GM18867 (cell line): Measurements from ENCODE around the gene C1orf232.

ENCODE experiments used
- ATAC-seq: cut with Tn5 transposase; IDR thresholded peaks from one replicate; pipeline ENCODE4 v1.9.1; 2021; ENCODE audit warnings: mild to moderate bottlenecking, moderate library complexity; ENCODE audit not compliant: unreplicated experiment

C1orf232 gene

DNA sequence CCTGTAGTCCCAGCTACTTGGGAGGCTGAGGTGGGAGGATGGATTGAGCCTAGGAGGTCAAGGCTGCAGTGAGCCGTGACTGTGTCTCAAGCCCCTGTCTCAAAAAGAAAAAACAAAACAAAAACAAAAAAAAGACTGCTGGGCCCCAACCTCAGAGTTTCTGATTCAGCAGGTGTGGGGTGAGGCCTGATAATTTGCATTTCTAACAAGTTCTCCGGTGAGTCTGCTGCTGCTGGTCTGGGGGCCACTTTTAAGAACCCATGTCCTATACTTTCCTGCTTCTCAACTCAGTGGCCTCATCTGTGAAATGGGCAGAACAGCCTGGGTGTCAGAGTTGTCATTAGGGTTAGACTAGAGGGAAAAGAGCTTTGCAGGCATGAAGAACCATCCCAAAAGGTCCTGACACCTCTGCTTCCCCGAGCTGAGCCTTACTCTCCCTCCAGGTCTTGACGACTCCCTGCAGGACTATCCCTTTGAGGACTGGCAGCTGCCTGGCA, 11.3 kb upstream of the C1orf232 start:
- ATAC-seq, result no peak

DNA sequence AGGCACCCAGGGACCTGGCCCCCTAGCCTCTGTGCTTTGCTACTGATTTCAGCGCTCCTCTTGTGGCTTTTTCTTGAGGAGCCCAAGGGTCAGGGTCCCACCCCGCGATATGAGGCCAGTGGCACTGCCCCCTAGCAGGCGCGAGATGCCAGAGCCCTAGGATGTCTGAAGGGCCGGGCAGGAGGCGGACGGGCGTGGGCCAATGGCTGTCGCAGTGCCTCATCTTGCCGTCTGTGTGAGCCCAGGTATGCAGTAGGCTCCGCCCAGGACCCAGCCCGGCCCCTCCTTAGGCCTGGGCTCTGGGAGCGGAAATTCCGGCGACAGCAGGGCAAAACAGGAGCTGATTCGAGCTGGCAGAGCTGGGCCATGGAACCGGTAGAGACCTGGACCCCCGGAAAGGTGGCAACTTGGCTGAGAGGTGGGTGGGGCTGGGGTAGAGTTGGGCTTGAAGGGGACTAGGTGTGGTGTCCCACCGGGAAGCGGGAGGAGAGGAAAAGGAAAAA, 8.5 kb upstream of the C1orf232 start, which contains the start of gene CNKSR1:
Gene CNKSR1, plus strand, starts transcription at position 310 of the 503 bp plus-strand sequence. Its CDS starts 57 bp downstream, at position 367.
- no peak for ATAC-seq

DNA sequence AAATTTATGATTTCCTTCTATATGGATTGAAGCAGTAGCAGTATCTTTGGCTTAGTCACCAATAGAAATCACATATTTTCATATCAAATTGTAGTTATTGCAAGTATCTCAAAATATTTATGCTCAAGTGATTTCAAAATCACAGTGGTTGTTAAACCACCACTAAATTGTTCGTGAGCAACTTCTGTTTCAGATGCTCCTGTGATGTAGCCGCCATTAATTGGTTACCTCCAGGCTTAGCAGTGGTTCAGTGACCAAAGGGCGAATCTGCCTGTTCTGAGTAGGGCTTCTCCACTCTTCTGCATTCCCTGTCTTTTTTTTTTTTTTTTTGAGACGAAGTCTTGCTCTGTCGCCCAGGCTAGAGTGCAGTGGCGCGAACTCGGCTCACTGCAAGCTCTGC, 6.6 kb upstream of the C1orf232 start:
- no peak for ATAC-seq

DNA sequence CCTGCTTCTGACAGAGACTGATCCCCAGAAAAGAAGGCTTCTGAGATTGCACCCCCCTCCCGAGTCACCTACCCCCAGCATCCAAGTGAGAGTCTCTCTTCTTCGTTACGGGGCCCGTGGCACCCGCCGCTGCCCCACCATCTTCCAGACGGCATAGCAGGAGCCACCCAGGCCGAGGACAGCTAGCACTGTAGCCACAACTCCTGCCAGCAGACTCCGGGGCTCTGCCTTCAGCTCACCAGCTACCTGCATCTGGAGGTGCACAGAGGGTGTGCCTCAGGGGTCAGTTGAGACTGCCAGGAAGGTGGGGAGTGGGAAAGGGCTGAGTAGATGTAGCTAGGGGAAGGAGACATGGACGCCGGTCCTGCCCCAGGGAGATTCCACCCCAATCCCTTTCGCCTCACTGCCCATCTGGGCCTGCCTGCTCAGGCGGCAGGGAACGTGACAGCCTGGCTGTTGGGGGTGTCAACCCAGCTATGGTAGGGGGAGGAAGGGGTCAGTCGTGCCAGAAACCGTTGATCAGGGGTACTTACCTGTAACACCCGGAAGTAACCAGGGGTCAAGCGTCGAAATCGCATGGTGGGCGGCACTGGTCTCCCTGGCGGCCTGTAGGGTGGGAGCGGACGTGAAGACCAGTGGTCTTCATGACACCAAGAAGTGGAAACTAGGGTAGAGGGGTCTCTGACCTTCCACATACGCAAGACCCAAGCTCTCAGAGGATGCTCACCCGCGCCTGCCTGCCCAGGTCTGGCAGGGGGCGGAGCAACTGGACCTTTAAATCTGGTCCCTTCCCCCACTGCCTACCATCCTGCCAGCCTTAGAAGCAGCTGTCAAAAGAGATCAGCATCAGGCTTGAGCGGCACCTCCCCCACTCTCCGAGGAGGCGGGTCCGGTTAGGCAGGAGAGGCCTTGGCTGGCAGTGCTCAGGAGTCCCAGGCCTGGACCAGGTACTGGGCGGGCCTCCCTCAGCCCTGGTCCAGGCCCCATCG, 2.6 kb upstream of the C1orf232 start, which contains the start of gene ZNF593OS:
Gene ZNF593OS, minus strand, starts transcription at position 749 of the 989 bp plus-strand sequence. Its CDS starts 171 bp downstream, at position 578.
- no peak for ATAC-seq

DNA sequence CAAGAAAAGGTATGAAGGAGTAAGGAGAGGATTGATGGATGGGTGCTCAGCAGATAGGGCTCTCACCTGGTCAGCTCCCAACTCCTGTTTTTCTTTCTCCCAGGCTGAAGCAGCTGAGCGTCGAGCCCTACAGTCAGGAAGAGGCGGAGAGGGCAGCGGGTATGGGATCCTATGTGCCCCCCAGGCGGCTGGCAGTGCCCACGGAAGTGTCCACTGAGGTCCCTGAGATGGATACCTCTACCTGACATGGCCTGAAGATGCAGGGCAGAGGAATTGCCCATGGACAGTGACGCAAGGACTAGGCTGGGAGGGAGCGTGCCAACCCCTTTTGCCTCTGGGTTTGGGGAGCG, 1.7 kb upstream of the C1orf232 start:
- ATAC-seq, result no peak

DNA sequence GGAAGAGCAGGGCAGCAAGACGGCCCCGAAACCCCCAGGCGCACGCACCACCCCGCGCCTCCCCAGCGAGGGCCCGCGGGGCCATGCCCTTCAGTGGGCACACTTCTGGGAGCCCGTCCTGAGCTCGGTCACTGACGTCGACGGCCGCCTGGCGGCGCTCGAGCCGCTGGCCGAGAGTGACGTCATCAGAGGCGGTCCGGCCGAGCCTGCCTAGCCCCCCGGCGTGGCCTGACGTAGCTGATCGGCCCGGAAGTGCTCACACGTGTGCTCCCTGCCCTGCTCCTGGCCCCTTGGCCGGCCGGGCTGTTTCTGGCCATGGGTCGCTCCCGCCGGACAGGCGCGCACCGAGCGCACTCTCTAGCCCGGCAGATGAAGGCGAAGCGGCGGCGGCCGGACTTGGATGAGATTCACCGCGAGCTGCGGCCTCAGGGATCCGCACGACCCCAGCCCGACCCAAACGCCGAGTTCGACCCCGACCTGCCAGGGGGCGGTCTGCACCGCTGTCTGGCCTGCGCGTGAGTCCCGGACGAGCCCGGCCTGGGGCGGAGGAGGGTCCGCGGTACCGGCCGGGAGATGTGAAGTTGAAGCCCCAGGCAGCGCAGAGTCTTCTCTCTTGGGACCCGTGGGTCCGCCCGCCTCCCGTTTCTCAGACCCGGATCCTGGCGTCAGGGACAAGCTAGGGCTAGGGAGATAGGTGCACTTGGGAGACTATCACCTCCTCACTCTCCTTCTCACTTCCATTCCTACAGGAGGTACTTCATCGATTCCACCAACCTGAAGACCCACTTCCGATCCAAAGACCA, 1.1 kb upstream of the C1orf232 start, which contains the start of gene ZNF593:
Gene ZNF593, plus strand, starts transcription at position 240 of the 803 bp plus-strand sequence. Its CDS starts 76 bp downstream, at position 316.
- peak; percentile 81 for ATAC-seq

DNA sequence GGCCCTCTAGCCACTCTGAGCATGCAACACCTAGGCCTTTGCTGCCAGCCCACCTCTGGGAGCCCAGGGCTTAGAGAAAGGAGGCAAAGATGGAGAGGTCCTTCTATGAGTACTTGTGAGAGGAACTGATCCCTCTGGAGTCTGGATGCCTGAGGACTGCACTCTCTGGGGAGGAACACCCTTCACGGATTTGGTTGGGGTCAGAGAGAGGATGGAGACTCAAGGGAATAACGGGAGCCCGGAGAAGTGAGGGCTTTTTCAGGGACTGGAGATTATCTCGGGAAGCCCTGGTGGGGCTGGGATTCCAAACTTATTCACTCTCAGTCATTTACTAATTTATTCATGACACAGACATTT, 413 bp upstream of the C1orf232 start:
- ATAC-seq, result no peak

DNA sequence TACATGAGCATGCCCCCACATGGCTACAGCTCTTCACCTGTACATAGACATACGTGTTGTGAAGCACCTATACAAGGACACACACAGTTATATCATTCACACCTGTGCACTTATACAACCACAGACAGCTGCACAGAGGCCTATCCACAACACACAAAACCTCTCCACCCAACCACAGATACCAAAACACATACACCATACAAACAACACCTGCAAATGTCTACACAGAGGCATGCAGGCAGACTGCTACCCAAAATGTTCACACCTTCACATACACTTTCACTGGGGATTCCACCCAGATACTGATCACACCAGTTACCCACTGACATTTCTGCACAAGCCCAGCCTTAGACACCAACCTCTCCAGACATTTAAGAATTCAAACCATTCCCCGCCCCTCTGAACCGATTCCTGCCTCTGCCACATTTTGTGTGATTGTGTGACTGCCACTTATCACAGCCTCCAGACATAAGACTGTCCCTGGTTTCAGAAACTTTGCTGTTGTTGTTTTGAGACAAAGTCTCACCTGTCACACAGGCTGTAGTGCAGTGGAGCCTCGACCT, 2.0 kb downstream of the C1orf232 start:
- no peak for ATAC-seq

DNA sequence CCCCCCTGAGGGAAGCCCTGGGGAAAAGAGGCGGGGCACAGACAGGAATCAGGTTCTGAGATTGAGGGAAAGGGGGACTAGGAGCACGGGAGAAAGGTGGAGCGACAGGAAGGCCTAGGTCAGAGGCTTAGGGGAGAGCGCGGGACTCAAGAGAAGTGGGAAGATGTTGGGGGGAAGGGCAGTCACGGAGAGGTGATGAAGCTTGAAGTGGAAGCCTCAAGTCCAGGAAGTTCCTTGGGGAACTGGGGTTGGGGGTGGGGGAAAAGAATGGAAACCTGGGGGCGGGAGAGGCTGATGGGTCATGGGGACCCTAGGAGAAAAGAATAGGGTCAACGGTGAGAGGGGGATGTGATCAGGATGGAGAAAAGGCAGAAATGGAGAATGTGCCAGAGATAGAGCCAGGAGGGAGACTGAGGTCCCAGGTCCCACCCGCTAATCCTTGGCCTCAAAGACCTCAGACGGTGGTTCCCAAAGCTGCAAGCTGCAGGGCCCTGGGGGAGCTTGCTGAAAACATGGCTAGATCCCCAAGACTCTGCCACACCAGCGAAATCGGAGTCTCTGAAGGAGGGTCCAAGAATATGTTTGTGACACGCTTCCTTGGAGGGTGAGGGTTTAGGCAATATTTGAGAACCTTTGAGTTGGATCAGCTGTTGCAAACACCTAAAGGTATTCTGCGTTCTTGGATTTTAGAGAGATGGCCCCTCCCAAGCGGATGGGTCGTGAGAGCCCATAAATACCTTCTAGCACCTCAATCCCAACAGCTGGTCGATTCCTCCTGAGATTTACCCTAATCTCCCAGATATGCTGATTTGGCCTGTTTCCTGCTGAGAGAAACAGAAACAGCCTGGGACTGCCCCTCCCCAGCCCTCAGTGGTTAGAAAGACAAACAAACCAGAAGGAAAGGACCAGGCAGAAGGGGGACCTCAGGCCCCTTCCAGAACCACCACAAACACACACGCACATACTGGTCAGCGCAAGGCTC, 3.6 kb downstream of the C1orf232 start:
- no peak for ATAC-seq

DNA sequence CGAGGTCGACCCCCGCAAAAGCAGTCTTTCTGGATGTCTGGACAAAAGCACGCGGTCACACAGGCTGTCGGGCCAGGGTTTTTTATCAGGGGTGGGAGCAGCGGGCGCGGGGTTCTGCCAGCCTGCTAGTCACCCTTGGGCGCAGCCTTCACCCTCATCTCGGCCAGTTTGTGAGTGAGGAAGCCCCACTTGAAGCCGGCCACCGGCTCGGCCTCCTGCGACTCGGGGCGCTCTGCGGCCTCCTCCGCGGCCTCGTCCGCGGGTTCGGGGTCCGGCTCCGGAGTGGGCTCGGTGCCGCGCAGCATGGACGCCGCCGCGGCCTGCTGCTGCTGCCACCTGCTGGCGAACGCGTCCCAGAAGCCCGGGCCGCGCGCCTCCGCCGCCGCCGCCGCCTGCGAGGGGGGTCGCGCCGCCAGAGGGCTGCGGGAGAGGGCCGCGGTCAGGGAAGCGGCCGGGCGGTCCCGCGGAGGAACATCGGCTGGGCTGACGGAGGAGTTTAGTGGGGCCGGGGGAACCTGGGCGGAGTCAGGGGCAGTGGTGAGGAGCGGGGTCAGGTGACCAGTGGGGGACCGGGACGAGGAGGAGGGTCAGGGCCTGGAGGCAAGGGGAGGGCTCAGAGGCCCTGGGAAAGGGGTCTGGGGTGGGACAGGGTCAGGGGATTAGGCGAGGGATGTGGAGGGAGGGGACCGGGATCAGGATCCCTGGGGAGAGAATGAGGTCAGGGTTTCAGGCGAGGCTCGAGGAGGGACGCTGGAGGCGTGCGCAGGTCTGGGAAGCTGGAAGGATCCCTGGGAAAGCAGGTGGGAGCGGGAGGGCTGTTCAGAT, 4.5 kb downstream of the C1orf232 start:
- no peak for ATAC-seq

DNA sequence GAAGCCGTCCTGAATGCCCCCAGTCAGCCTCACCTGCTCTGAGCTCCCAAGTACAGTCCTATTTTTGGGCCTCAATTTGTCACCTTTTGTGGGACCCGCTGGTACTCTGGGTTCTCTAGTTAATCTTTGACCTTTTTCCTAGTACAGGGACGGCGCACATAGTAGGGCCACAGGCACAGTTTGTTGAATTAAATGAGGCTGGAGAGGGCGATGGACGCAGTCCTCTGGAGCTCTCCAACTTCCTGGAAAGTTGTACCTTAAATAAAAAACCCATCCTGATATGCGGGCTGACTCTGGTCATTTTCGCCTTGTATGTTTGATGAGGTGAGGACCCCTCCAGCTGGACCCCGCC, 5.1 kb downstream of the C1orf232 start:
- no peak for ATAC-seq

DNA sequence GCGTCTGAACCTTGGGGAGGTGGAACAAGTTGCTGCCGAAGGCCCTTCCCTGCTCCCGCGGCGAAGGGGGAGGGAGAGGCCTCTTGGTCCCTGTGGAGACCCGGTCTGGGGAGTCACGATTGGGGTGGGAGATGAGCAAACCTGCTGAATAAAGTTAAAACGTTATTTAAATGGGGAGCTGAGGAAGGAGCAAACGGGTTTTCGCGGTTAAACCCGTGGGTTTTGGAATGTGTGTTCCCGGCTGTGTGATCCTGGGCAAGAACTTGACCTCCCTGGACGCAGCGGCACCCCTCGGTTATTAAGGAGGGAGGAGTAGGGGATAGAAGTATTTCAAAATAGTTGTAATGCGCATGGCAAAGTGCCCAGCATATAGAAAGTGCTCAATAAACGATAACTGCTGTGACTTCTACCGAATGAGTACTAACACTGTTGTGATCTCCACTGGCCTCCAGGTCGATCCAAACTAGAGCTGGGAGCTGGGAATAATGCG, 6.5 kb downstream of the C1orf232 start:
- ATAC-seq, result no peak

DNA sequence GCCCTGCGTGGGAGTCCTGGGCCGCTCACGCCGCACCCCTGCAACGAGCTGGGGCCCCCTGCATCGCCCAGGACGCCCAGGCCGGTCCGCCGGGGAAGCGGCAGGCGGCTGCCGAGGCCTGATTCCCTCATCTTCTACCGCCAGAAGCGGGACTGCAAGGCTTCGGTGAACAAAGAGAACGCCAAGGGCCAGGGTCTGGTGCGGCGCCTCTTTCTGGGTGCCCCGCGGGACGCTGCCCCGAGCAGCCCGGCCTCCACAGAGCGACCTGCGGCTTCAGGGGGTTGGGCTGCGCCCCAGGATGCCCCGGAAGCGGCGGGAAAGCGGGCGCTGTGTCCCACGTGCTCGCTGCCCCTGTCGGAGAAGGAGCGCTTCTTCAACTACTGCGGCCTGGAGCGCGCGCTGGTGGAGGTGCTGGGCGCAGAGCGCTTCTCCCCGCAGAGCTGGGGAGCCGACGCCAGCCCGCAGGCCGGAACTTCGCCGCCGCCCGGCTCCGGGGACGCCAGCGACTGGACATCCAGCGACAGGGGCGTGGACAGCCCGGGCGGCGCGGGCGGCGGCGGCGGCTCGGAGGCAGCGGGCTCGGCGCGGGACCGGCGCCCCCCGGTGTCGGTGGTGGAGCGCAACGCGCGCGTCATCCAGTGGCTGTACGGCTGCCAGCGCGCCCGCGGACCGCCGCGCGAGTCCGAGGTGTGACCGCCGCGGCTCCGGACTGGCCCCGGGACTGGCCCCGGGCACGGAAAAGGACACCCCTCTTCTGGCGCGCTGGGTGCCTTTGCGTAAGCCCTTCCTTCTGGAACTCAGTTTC, 7.1 kb downstream of the C1orf232 start:
- no peak for ATAC-seq

DNA sequence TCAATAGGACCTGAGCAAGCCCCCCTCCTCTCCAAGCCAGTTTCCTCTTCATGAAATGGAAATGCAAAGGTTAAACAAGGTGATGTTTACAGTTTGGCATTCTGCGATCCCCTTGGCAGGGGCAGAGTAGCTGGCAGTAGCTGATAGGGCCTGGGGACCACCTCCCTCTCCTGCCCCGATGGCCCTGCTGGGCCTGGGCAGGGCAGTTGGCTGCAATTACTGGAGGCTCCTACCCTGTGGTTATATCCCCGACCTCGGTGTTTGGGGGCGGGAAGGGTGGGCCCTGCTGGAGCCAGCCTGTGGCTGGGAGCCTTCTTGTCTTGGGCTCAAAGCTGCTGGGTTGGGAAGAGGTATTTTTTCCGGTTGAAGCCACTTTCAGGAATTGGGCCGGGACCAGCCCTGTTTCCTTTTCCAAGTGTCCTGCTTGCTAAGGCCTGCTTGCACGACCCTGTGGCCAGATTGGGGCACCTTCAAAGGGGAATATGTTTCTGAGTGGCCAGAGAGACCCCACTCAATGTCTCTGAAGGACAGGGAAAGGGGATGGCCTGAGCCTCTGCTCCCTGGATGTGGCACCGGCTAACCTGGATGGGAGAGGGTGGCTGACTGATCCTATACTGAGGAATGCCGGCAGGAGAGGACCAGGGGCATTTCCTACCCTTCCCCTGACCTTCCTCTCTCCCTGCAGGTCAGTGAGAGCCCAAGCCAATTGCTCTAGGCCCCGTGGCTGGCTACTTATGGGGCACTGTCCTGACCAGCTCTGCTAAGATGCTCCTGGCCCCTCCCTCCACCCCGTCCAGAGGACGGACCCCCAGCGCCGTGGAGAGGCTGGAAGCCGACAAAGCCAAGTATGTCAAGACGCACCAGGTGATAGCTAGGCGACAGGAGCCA, 8.0 kb downstream of the C1orf232 start:
- ATAC-seq, result no peak

DNA sequence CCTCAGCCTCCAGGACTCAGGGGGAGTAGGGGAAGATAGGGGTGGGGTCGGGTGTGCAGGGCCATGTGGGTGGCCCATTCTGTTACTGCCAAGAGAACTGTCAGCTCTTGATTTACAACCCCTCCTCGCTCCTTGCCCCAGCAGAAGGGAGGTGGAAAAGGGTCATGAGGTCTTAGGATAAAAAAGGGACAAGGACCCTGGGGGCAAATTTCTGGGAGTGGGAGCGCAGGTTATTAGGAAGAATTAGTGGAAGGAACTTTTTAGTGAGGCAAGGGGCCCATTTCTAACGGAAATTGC, 9.1 kb downstream of the C1orf232 start:
- ATAC-seq, result no peak

DNA sequence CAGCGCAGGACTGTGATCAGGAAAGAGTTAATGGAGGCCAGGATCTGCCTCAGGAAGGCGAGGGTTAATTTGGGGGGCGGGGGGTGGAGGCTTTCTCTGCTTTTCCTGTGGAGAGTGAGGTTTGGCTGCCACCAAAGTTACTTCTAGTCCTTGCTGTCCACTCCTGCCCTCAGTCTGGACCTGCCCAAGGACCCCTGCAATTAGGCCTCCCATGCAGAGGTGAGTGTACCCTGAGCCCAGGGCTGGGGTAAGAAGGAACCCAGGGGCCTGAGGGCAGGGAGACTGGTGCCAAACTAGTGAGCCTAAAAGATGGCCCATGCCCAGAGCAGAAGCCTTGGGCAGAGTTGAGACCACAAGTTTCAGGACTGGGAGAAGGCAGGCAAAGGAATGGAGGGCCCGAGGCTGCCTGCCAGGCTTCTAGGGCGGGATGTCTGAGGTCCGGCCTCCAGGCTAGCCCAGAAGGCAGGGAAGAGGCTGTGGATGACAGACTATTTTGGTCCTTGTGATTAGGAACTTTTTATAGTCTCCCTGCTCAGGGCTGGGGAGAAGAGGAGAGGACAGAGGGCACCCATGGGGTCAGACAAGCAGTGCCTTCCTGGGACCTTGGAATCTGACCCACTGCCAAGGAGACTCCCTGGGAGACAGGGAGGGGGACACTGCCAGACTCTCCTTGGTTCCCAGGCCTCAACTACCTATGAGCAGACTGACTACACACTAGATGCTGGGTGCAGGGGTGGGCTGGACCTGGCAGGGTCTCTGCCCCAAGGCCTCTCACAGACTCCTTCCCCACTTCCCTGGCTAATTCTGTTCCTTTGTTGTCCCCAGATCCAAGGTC, 9.6 kb downstream of the C1orf232 start, which contains the start of gene FAM110D:
Gene FAM110D, plus strand, starts transcription at position 172 of the 835 bp plus-strand sequence. CDS start 2,213 bp downstream, outside the sequence.
- no peak for ATAC-seq
